Activated CD8-positive, alpha-beta T cell treated with anti-CD3 and anti-CD28 coated beads, Interleukin-2, amount 10 ng/mL, durations not matched to agents 7 days and 5 days (primary cell): Measurements from ENCODE around the gene FOXC1. TPM values are rescaled to one million over a fixed set of nuclear protein-coding genes. Genes with fewer than 3 reads are reported as not detected.

Experiments
- ATAC-seq: fragments of 150-1000 bp; cut with Tn5 transposase; one replicate; pipeline ENCODE4 v1.10.0; 2021; ENCODE audit warnings: moderate library complexity
- CTCF ChIA-PET: fragments of 350-600 bp; sonication (Branson Sonifier 250); formaldehyde crosslinking; loops from one replicate; lab custom pipeline; 2021; ENCODE audit warnings: antibody characterized with exemption; lab: Charles Lee
- POLR2A ChIA-PET: fragments of 350-600 bp; sonication (Branson Sonifier 250); formaldehyde crosslinking; loops from one replicate; lab custom pipeline; 2021; ENCODE audit warnings: antibody characterized with exemption; lab: Charles Lee
- DNase-seq: peaks from one replicate; pipeline ENCODE4 v3.0.0-alpha.2; 2020
- H3K27ac Mint-ChIP-seq: one replicate; pipeline ENCODE4 v1.8.0; 2021; ENCODE audit warnings: mild to moderate bottlenecking, mixed read lengths
- H3K27me3 Mint-ChIP-seq: one replicate; pipeline ENCODE4 v1.8.0; 2021; ENCODE audit warnings: low read depth, mixed read lengths
- H3K36me3 Mint-ChIP-seq: one replicate; pipeline ENCODE4 v1.8.0; 2021; ENCODE audit warnings: low read depth, mixed read lengths
- H3K4me1 Mint-ChIP-seq: one replicate; pipeline ENCODE4 v1.8.0; 2021; ENCODE audit warnings: low read depth, mixed read lengths
- H3K4me3 Mint-ChIP-seq: one replicate; pipeline ENCODE4 v1.8.0; 2021; ENCODE audit warnings: mild to moderate bottlenecking, mixed read lengths
- H3K9me3 Mint-ChIP-seq: one replicate; pipeline ENCODE4 v1.8.0; 2022; ENCODE audit warnings: mixed read lengths; ENCODE audit not compliant: insufficient read depth
- total RNA-seq, 2 experiments: library from RNA; stranded (reverse); gene quantifications; one replicate each; pipeline ENCODE4 v1.2.3, GENCODE V29; 2021

FOXC1 gene
- total RNA-seq, 2 experiments from 2014 or later = not detected

GRCh38 chr6:1586256-1586655, 23.5 kb upstream of the FOXC1 start:
- Mint-ChIP-seq H3K4me3 (no peak overlapping the region), H3K4me1 (no peaks in the 10 kb centered on the region), H3K9me3 (no peaks in the 10 kb centered on the region), H3K36me3 (no peaks in the 10 kb centered on the region), H3K27ac (no peak overlapping the region), H3K27me3 (peaks cover 7% of the 10 kb centered on the region)
- no peak for DNase-seq
- no peak for ATAC-seq
- CTCF ChIA-PET = interaction anchor here (0.6 kb wide), 1 partner anchor 10 kb away, joined by 3 read pairs; no protein-coding TSS in a partner anchor
- POLR2A ChIA-PET = no interaction called here

- ChIA-PET POLR2A (no interaction called here), CTCF (no interaction called here)
- Mint-ChIP-seq H3K9me3 (no peaks in the 10 kb centered on the region), H3K4me1 (no peaks in the 10 kb centered on the region), H3K4me3 (no peak overlapping the region), H3K27me3 (peaks cover 8% of the 10 kb centered on the region), H3K27ac (no peak overlapping the region), H3K36me3 (no peaks in the 10 kb centered on the region)
- ATAC-seq = no peak
- DNase-seq = no peak
These were observed 22.8 kb upstream of the FOXC1 start for GRCh38 chr6:1586861-1587450.

- POLR2A ChIA-PET = no interaction called here
- no peak for DNase-seq
- no peak overlapping the region for H3K27ac Mint-ChIP-seq
- H3K27me3 Mint-ChIP-seq = peaks cover 13% of the 10 kb centered on the region
- H3K9me3 Mint-ChIP-seq = no peaks in the 10 kb centered on the region
- H3K4me1 Mint-ChIP-seq = no peaks in the 10 kb centered on the region
- ATAC-seq = no peak
- no peaks in the 10 kb centered on the region for H3K36me3 Mint-ChIP-seq
- CTCF ChIA-PET = no interaction called here
- H3K4me3 Mint-ChIP-seq = no peak overlapping the region
These were observed 22.2 kb upstream of the FOXC1 start for GRCh38 chr6:1587546-1587945.

- CTCF ChIA-PET = no interaction called here
- POLR2A ChIA-PET = no interaction called here
- H3K4me3 Mint-ChIP-seq = no peak overlapping the region
- H3K27ac Mint-ChIP-seq = no peak overlapping the region
- no peaks in the 10 kb centered on the region for H3K4me1 Mint-ChIP-seq
- ATAC-seq (no peak), DNase-seq (no peak)
- H3K36me3 Mint-ChIP-seq = no peaks in the 10 kb centered on the region
- H3K9me3 Mint-ChIP-seq = no peaks in the 10 kb centered on the region
- peaks cover 16% of the 10 kb centered on the region for H3K27me3 Mint-ChIP-seq
These were observed 21.7 kb upstream of the FOXC1 start for GRCh38 chr6:1587977-1588376.

- POLR2A ChIA-PET = no interaction called here
- Mint-ChIP-seq H3K27ac (no peak overlapping the region), H3K27me3 (peaks cover 15% of the 10 kb centered on the region), H3K36me3 (no peaks in the 10 kb centered on the region), H3K4me3 (no peak overlapping the region), H3K9me3 (no peaks in the 10 kb centered on the region), H3K4me1 (no peaks in the 10 kb centered on the region)
- no peak for DNase-seq
- CTCF ChIA-PET = no interaction called here
- ATAC-seq = no peak
These were observed 20.5 kb upstream of the FOXC1 start for GRCh38 chr6:1589208-1589607.

- Mint-ChIP-seq H3K27ac (no peak overlapping the region), H3K9me3 (no peaks in the 10 kb centered on the region), H3K4me1 (no peaks in the 10 kb centered on the region), H3K36me3 (no peaks in the 10 kb centered on the region), H3K27me3 (peaks cover 18% of the 10 kb centered on the region), H3K4me3 (no peak overlapping the region)
- CTCF ChIA-PET = no interaction called here
- ATAC-seq (no peak), DNase-seq (no peak)
- POLR2A ChIA-PET = no interaction called here
These were observed 19.1 kb upstream of the FOXC1 start for GRCh38 chr6:1590580-1590979.

- CTCF ChIA-PET = no interaction called here
- H3K27ac Mint-ChIP-seq = no peak overlapping the region
These were observed 18.5 kb upstream of the FOXC1 start for GRCh38 chr6:1591243-1591642.

GRCh38 chr6:1591926-1592325, 17.8 kb upstream of the FOXC1 start:
- H3K4me1 Mint-ChIP-seq = peaks cover 3% of the 10 kb centered on the region
- H3K27me3 Mint-ChIP-seq = peaks cover 25% of the 10 kb centered on the region
- no peak overlapping the region for H3K27ac Mint-ChIP-seq
- no peak for DNase-seq
- ChIA-PET CTCF (interaction anchor here (1.1 kb wide), 1 partner anchor 1158 kb away, joined by 4 read pairs; the partner anchor contains the start of gene MYLK4), POLR2A (no interaction called here)
- no peaks in the 10 kb centered on the region for H3K9me3 Mint-ChIP-seq
- no peak for ATAC-seq
- no peak overlapping the region for H3K4me3 Mint-ChIP-seq
- no peaks in the 10 kb centered on the region for H3K36me3 Mint-ChIP-seq

More at GRCh38 chr6:1591243-1591642, 18.5 kb upstream of the FOXC1 start:
- H3K4me3 Mint-ChIP-seq = no peak overlapping the region
- H3K4me1 Mint-ChIP-seq = peaks cover 3% of the 10 kb centered on the region
- ATAC-seq = no peak
- H3K27me3 Mint-ChIP-seq = peaks cover 22% of the 10 kb centered on the region
- no peak for DNase-seq
- POLR2A ChIA-PET = no interaction called here
- H3K9me3 Mint-ChIP-seq = no peaks in the 10 kb centered on the region
- no peaks in the 10 kb centered on the region for H3K36me3 Mint-ChIP-seq

GRCh38 chr6:1592852-1593251, 16.9 kb upstream of the FOXC1 start:
- ChIA-PET CTCF (interaction anchor here (1.3 kb wide), 1 partner anchor 31 kb away, joined by 3 read pairs; no protein-coding TSS in a partner anchor), POLR2A (no interaction called here)
- H3K4me1 Mint-ChIP-seq = peaks cover 3% of the 10 kb centered on the region
- peaks cover 29% of the 10 kb centered on the region for H3K27me3 Mint-ChIP-seq
- H3K27ac Mint-ChIP-seq = no peak overlapping the region
- no peak overlapping the region for H3K4me3 Mint-ChIP-seq
- no peaks in the 10 kb centered on the region for H3K36me3 Mint-ChIP-seq
- ATAC-seq = no peak
- no peak for DNase-seq
- no peaks in the 10 kb centered on the region for H3K9me3 Mint-ChIP-seq

- ATAC-seq = no peak
- no peak overlapping the region for H3K4me3 Mint-ChIP-seq
- POLR2A ChIA-PET = no interaction called here
- CTCF ChIA-PET = interaction anchor here (1.3 kb wide), 1 partner anchor 32 kb away, joined by 3 read pairs; no protein-coding TSS in a partner anchor
- no peak for DNase-seq
- H3K4me1 Mint-ChIP-seq = peaks cover 3% of the 10 kb centered on the region
- no peak overlapping the region for H3K27ac Mint-ChIP-seq
- no peaks in the 10 kb centered on the region for H3K9me3 Mint-ChIP-seq
- H3K36me3 Mint-ChIP-seq = no peaks in the 10 kb centered on the region
- H3K27me3 Mint-ChIP-seq = peaks cover 35% of the 10 kb centered on the region
These were observed 16.3 kb upstream of the FOXC1 start for GRCh38 chr6:1593286-1593957.

GRCh38 chr6:1593958-1594314, 15.8 kb upstream of the FOXC1 start:
- Mint-ChIP-seq H3K9me3 (no peaks in the 10 kb centered on the region), H3K4me1 (peaks cover 3% of the 10 kb centered on the region), H3K27me3 (peaks cover 39% of the 10 kb centered on the region), H3K36me3 (no peaks in the 10 kb centered on the region), H3K27ac (no peak overlapping the region), H3K4me3 (no peak overlapping the region)
- ChIA-PET POLR2A (no interaction called here), CTCF (interaction anchor here (1.3 kb wide), 1 partner anchor 32 kb away, joined by 3 read pairs; no protein-coding TSS in a partner anchor)
- DNase-seq = no peak
- no peak for ATAC-seq

- Mint-ChIP-seq H3K27me3 (peaks cover 41% of the 10 kb centered on the region), H3K9me3 (no peaks in the 10 kb centered on the region), H3K4me3 (no peak overlapping the region), H3K4me1 (peaks cover 3% of the 10 kb centered on the region), H3K36me3 (no peaks in the 10 kb centered on the region), H3K27ac (no peak overlapping the region)
- ATAC-seq = no peak
- DNase-seq = no peak
- POLR2A ChIA-PET = no interaction called here
- CTCF ChIA-PET = interaction anchor here (0.5 to 2.8 kb wide), 6 partner anchors 33 to 1156 kb away, joined by 3 to 25 read pairs (median 6); partner anchors contain the start of gene MYLK4
These were observed 15.1 kb upstream of the FOXC1 start for GRCh38 chr6:1594445-1595200.
